ENCODE measurements around the gene TSPAN32.

TSPAN32 gene

DNA sequence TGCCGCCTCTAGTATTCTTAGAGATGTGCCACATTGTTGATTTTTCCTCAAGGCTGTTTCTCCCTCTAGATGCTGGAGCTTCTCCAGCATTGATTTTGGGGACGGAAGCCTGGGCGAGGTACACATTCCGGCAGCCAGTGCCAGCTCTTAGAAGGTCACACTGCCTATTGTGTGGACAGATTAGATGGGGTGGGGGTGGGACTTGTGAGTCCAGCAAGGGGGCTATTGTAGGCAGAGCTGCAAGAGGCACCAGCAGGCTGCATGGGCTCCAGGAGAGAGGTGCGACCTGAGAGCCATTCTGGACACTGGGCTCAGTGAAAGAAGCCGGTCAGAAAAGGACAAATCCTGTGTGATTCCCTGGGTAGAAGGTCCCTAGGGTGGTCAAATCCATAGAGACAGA is 12.5 kb upstream of the TSPAN32 start:
- no peak for DNase-seq (ENCODE audit: low read depth)

DNA sequence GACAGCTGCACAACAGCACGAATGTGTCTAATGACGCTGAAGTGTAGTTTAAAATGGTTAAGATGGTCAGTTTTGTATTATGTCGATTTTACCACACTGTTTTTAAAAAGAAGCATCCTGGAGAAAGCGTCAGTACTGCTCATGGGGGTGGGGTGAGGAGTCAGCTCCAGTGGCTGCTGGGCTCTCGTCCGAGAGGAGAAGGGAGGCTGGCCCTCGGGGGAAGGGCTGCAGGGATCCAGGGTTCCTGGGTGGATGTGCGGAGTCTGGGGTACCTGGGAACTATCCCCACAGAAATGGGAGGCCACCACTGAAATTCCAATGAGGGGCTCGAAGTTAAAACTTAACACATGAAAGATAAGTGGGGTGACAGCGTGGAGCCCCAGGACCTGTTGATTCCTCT is 12.0 kb upstream of the TSPAN32 start:
- no peak for DNase-seq (ENCODE audit: low read depth)

DNA sequence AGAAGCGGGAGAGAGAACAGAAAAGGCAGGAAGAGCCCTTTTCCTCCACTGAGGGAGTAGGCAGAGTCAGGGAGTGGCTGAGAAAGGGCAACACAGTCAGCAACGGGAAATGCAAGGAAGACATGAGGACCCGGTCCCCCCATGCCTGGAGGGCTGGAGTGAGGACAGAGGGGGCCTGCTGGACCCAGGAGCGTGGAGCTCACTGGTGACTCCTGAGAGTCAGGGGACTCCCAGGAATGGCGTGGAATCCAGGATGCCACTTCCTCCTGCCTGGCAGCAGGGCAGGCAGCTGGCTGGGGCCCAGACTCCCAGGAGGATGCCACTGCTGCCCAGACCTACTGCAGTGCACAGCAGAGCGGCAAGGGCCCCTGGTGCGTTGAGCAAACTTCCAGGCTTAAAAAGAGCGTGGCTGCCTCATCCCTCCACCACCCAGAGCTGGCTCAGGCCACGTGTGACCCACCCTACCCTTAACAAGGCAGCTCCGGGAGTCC is 11.4 kb upstream of the TSPAN32 start:
- DNase-seq (ENCODE audit: low read depth), result no peak

DNA sequence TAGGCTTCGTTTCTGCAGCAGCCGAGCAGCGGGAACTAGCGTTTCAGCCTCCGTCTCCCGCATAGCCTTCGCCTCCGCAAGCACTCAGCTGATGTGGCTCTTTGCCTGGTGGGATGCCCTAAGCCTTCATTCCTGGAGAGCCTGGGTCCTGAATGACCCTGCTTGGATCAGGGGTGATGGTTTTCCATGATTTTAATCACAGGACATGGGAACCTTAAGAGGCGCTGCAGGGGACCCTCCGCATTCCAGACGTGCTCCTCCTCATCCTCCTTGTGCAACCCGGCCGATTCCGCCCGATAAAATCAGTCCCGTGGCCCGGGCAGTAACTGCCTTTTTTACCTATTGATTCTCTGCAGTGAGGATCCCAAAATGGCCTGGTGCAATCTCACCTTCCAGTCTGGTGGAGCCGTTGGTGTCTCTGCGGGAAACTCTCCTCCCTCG is 8.3 kb upstream of the TSPAN32 start:
- DNase-seq (ENCODE audit: low read depth), result no peak

DNA sequence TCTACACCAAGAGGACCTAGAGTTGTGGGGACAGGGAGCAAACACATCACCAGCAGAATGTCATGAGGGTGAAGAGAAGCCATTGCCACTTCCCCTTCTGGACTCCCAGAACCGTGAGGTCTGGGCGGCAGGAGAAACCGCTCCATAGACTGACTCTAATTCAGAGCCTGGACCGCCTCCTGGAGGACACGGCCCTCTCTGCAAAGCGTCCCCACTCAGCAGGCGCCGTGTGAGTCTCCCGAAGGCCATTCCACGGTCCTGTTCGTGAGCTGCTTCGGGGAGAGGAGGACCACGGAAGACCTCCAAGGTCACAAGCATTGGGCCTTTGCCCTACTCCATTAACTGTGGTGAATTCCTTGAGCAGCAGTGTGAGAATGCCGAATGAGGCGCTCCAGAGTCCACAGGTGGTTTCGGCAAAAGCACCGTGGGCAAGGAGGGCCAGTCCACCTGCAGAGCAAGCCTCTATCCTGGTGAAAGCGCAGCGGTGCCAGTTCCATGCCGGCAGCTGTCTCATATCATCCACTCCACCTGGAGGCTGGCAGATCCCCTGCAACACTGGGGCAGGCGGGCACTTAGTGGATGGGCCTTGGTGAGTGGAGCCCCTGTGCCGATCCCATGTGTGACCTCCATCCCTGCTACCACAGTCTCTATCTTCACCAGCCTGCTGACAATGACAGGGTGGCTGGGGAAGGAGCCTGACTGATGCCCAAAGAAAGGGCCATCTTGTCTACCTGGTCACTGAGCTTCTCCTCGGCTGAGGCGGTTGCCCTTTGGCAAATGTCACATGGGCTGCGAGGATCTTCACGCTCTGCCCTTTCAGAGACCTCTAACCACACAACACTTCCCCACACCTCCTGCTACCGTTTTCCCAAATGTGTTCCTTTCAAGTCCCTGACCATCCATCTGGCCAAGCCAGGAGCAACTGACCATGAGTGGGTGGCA is 7.6 kb upstream of the TSPAN32 start:
- no peak for DNase-seq (ENCODE audit: low read depth)

DNA sequence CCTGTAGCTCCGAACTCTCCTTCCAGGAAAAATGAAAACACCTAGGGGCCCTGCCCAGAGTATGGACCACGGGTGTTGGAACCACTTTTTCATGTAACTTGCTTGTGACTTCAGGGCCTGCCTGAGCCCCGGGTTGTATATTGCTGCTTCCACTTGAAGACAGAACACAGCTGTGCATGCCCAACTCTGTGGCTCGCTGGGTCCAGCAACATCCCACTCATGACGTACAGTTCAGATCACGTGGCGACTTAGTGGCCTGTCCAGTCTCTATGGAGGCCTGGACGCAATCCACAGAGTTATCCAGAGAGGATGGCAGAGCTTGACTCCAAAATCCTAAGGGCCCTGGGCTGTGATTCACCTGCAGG is 6.9 kb upstream of the TSPAN32 start:
- no peak for DNase-seq (ENCODE audit: low read depth)

DNA sequence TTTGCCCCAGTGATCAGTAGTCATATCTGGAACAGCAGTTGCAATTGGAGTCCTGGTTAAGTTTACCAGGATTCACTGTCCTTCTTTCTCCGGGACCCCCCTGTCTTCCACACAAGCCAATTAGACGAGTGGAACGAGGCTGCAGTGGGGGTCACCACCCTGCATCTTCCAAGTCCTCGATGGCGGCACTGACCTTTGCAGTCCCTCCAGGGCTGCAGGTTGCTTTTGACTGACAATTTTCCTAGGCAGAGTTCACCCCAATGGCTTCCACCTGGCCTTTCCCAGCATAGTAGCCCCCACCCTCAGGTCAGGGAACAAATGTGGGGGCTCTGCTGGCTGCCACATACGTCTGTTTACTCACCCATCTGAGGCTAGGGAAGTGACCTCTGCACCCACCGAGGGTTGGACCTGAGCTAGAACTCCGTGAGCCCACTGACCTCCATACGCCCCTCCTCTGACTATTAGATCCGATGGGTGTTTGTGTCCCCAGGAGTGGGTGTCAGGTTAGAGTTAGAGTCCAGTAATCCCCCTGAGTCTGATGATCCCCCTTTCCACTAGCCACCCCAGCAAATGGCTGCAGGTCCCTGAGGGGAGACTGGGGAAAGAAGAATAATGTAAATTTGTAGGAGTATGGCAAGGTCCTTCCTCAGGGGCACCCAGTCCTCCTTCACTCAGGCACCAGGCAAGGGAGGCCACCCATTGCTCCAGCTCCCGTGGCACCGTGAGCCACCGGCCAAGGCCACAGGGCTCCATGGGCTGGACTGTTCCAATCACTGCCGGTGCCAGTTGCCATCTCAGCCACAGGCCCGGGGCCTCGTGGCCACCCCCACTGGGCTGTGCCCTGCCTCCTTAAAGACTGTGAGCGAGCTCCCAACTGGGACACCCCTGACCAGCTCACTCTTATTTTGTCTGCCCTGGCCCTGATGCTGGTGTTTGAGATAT is 5.6 kb upstream of the TSPAN32 start:
- DNase-seq (ENCODE audit: low read depth), result no peak

DNA sequence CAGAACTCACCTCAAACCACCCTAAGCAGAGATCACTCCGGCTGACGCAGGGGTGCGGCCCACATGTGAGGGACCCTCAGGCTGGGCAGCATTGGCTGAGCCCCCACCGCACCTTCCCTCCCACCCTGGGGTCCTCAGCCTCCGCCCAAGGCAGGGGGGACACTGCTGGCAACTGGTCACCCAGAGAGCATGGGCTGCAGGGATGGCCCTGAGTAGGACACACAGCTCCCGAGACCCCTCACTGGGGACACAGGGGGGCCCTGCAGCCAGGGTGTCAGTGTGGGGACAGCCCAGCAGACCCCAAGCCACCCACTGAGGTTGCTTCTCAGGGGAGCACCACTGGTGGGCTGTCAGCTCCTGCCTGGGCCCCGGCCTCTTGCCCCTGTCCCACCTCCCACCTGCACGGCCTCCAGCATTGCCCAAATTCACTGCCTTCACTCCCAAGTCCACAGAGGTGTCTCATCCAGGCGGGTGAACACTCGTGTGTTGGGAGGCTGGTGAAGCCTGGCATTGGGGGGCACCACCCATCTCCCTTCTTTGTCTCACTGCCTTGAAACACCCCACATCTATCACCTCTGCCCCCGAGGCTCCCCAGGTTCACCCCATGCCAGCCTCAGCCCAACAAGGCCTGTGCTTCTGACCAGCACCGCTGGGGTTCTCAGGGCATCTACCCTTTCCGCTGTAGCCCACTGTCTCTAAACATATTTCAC is 4.7 kb upstream of the TSPAN32 start:
- DNase-seq (ENCODE audit: low read depth), result no peak

DNA sequence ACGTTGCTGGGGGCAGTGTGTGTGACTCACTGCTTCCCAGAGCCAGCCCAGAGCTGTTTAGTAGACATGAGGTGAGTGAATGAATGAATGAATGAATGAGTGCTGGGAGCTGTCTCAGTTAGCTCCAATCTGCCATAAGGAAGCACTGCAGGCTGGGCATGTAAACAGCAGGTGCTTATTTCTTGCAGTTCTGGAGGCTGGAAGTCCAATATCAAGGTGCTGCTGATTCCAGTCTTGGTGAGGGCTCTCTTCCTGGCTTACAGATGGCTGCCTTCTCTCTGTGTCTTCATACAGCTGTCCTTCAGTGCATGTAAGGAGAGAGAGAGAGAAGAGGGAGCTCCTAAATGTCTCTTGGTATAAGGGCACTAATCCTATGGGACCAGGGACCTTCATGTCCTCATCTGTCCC is 4.2 kb upstream of the TSPAN32 start:
- DNase-seq (ENCODE audit: low read depth), result no peak

DNA sequence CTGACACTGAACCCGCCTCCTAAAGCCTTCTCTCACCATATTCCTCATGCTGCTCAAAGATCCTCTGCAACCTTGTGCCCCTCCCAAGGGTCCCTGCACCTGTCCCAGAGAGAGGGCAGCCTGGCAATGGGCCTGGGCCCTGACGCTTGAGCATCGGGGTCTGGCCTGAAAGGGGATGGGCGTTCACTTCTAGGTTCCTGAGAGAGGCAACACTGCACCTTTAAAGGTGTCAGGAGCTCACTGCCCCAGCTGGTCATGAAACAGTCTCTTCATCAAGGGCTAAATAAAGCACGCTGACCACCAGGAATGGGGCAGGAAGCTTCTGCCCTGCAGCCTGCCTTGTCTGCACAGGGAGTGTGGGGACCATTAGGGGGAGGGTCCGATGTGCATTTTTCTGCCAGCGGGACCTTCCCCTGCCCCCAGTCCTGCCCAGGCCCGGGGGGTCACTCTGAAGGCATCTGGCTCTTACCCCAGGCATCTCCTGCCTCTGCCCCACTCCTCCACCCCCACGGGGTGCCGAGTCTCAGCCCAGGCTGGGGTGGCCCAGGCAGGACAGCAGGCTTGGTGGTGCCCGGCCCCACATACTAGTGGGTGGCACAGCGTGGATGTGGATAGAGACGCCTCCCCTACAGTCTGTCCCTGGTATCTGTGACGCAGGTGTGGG is 3.5 kb upstream of the TSPAN32 start:
- no peak for DNase-seq (ENCODE audit: low read depth)

DNA sequence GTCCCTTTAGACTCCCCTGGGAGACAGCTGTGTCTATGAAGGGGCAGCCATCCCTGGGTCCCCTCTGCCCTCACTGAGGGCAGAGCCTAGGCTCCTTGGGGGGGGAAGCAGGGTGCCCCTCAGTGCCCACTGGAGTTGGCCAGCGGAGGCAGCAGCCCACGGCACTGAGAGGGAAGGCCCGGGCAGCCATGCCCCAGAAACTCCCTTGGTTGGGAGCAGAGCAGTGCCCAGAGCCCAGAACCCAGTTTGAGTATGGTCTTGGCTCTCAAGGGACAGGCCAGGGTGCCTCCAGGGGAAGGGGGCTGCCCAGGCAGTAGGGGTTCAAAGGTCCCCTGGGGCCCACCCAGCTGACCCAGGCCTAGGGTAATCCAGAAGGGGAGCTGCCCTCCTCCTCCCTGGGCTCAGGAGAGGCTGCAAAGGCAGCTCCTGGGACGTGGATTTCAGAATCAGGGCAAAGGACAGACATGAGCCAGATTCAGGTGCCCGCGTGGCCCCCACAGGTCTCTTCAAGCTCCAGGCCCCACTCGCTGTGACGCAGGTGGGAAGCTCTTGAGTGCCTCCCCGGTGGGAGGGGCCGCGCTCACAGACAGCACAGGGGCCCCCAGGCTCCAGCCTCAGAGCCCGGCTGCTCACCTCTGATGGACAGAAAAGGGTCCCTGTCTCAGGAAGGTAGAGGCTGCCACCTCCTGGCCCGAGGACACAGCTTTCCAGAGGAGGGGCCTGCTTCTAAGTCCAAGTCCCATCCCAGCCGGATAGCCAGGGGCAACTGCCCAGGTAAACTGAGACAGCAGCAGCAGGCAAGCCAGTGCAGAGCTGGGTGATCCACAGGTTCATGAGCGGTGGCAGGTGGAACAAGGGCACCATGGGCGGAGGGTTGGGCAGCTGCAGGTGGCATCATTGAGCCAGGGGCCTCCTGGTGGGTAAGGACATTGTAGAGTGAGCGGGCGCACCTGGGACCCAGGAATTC is 2.7 kb upstream of the TSPAN32 start:
- no peak for DNase-seq (ENCODE audit: low read depth)

DNA sequence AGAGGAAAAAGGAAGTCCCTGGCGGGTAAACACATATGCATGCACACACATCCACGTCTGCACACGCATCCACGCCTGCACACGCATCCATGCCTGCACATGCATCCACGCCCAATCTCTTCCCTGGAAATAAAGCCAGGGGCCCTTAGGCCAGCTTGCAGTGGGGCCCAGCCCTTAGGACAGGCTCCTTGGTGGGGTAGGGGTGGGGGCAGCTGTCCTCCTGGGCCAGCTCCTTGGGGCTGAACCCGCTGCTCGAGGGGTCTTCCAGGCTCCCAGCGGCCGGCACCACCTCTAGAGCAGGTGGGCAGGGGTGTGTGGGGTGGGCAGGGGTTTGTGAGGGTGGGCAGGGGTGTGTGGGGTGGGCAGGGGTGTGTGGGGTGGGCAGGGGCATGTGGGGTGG is 2.0 kb upstream of the TSPAN32 start:
- no peak for DNase-seq (ENCODE audit: low read depth)

DNA sequence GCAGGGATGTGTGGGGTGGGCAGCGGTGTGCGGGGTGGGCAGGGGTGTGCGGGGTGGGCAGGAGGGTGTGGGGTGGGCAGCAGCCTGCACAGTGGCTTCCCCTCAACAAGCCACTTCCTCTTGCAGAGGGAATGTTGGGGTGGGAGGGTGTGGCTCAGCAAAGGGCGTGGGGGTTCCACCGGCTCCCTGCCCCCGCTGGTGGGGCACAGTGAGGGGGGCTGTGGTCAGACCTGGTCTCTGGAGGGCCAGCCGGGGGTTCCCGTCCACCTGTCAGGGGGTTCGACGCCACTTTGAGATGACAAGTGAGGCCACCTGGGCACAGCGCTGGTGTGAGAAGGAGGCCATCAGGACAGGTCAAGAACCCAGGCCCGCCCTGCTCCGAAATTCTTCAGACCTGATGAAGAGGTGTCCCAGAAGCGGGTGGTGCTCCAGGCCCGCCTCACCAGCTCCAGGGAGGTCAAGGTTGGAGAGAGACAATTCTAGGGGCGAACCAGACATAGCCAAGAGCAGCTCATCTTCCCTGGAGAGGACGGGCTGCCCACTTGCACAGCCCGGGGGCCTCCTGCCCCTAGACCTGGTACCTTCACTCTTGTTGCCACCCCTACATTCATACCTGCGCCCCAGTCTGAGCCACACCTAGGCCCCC is 1.4 kb upstream of the TSPAN32 start:
- DNase-seq (ENCODE audit: low read depth), result no peak

DNA sequence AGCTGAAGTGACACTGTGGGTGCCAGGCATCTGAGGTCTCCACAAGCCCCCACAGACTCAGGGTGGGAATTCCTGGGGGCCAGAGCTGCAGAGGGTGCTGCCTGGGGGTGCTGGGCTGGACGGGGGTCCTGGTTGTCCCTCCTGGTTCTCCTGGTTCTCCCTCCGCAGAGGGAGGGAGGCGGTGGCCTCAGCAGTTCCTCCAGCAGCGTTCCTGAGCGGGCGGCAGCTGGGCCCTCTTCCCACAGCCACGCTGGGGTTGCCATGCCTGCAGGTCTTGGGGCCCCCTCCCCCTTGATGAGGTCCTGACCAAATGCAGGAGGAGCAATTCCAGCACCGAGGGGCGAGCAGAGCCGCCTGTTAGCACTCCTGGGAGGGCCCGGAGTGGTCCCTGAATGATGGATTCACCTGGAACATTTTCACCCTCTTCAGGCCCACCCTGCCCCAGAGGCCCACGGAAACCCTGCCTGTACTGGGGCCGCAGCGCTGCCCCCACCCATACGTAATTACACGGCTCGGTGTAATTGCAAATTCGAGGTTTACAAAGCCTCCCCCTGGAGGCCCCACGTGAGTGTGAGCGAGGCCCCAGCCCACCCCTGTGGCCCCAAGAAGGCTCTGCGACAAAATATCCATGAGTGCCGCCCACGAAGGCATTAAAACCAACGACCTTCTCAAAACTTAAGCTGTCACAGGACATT is 730 bp upstream of the TSPAN32 start:
- no peak for DNase-seq (ENCODE audit: low read depth)

DNA sequence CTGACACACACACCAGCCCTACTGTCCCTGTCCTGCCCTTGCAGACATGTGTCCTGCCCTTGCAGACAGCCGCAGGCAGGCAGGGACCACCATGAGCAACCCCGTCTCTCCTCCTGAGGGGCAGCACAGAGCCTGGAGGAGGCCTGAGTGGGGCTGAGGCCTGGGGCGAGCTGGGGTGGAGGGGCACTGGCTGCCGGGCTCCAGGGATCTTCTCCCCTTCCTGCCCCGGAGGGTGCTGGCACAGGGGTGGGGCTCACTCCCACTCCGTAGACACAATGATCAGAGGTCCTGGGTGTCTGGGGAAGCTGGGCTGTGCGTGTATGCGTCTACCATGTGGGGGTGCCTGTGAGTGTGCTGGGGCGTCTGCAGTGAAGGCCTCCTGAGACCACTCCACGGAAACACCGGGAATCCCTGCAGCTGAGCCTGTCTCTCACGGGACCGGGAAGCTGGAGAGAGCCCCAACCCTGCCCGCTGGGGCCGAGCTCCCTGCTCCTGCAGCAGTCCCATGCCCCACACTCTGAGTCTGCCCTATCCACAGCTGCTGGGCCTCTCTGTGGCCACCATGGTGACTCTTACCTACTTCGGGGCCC is 588 bp downstream of the TSPAN32 start:
- no peak for DNase-seq (ENCODE audit: low read depth)

DNA sequence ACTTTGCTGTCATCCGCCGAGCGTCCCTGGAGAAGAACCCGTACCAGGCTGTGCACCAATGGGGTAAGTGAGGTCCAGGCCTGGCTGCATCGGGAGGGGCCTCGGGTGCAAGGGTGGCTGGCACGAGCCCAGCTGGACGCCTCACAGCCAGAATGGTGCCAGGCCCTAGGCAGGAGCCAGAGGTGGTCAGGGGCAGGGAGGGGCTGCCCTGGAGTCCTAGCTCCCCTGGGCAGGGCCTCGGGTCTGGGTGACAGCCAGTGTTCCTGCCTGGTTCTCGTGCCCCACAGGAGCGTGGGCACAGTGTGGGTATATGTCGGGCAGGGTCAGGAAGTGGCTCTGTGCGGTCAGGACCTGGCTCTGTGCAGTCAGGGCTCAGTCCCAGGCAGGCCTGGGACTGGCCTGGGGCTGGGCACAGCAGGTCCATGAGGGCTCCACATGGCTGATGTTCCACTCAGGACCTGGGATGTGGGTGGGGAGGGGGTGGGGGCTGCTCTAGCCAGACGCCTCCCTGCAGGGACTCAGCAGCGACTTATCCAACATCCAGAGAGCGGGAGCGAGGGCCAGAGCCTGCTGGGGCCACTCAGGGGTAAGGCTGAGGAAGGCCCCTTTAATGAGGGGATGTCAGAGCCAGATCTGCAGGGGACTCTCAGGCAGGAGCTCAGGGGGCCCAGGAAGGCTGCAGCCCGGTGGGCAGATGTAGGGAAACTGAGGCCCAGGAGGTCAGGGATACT is 1.2 kb downstream of the TSPAN32 start:
- DNase-seq (ENCODE audit: low read depth), result no peak

DNA sequence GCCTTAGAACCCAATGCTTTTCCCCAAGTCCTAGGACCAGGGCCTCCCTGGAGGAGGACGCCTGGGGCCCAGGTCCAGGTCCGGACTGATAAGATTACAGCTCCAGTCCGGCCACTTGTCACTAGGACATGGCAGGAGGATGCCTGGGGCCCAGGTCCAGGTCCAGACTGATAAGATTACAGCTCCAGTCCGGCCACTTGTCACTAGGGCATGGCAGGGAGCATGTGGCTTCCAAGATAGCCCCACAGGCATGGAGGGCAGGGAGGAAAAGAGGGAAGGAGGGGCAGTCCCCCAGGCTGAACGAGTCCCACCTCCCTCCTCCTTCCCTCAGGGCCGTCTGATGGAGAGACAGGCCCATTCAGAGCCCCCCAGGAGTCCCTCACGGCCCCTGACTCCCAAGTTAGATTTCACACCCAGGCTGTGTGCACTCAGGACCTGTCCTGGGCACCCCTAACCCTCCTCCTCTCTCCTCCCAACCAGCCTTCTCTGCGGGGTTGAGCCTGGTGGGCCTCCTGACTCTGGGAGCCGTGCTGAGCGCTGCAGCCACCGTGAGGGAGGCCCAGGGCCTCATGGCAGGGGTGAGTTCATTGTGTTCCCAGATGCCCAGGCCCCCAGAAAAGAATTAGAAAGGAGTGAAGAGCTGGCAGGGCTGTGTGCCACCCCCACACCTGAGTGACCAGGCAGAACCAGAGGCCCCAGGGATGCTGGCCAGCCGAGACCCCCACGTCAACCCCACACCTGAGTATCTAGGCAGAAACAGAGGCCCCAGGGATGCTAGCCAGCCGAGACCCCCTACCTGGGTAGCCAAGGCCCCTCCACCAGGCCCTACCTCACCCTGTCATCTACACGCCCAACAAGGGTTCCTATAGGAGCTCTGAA is 2.1 kb downstream of the TSPAN32 start:
- DNase-seq (ENCODE audit: low read depth), result no peak

Measured in GM04503 (cell line).